Skin epidermis (tissue), 12 donors: ENCODE data around the gene PTBP3.
"Not testable (repeated sequence)": the region's sequence is repeated elsewhere in the genome, so short reads cannot be mapped to it uniquely, and the experiment has no call there.

Experiments used
- H3K27ac ChIP-seq, 21 experiments: fragments of 200-600 bp; sonication (generic) in 11 of 21; one replicate each; pipeline ENCODE4 v1.5.0; 2020; ENCODE audit warnings: mild to moderate bottlenecking in 3 of 21, inconsistent platforms in 2 of 21, moderate library complexity in 2 of 21
- H3K4me3 ChIP-seq, 7 experiments: fragments of 200-600 bp; sonication (generic) in 2 of 7; one replicate each; pipeline ENCODE4 v1.5.0; 2020; ENCODE audit warnings: inconsistent platforms in 2 of 7, mild to moderate bottlenecking in 2 of 7, moderate library complexity in 1 of 7

Gene PTBP3

GRCh38 chr9:112283582-112284253 is 49.7 kb downstream of the PTBP3 start:
- no peak overlapping the region for H3K4me3 ChIP-seq
- H3K27ac ChIP-seq: no peak overlapping the region

GRCh38 chr9:112282841-112283240 is 50.6 kb downstream of the PTBP3 start:
- not testable (repeated sequence) for H3K4me3 ChIP-seq, H3K27ac ChIP-seq

GRCh38 chr9:112280904-112281303 is 52.5 kb downstream of the PTBP3 start:
- Histone ChIP-seq H3K4me3 (no peak overlapping the region), H3K27ac (no peak overlapping the region)

GRCh38 chr9:112279501-112279900 is 53.9 kb downstream of the PTBP3 start:
- Histone ChIP-seq H3K27ac (no peak overlapping the region), H3K4me3 (no peak overlapping the region)

GRCh38 chr9:112278152-112278551 is 55.3 kb downstream of the PTBP3 start:
- no peak overlapping the region for H3K4me3 ChIP-seq
- no peak overlapping the region for H3K27ac ChIP-seq

- Histone ChIP-seq H3K4me3 (no peak overlapping the region), H3K27ac (no peak overlapping the region)
Observed at GRCh38 chr9:112274600-112274999, 58.8 kb downstream of the PTBP3 start.

- H3K27ac ChIP-seq: no peak overlapping the region
- no peak overlapping the region for H3K4me3 ChIP-seq
Observed at GRCh38 chr9:112273876-112274275, 59.5 kb downstream of the PTBP3 start.

- H3K27ac ChIP-seq: no peak overlapping the region
- no peak overlapping the region for H3K4me3 ChIP-seq
Observed at GRCh38 chr9:112271466-112272098, 61.8 kb downstream of the PTBP3 start.

- Histone ChIP-seq H3K27ac (no peak overlapping the region), H3K4me3 (no peak overlapping the region)
Observed at GRCh38 chr9:112268413-112268812, 65.0 kb downstream of the PTBP3 start.

- H3K27ac ChIP-seq, H3K4me3 ChIP-seq: not testable (repeated sequence)
Observed at GRCh38 chr9:112267086-112267485, 66.3 kb downstream of the PTBP3 start.

GRCh38 chr9:112265391-112265790 is 68.0 kb downstream of the PTBP3 start:
- no peak overlapping the region for H3K4me3 ChIP-seq
- H3K27ac ChIP-seq: no peak overlapping the region

- H3K27ac ChIP-seq: no peak overlapping the region
- H3K4me3 ChIP-seq: no peak overlapping the region
Observed at GRCh38 chr9:112262577-112262976, 70.8 kb downstream of the PTBP3 start.

- Histone ChIP-seq H3K27ac (no peak overlapping the region), H3K4me3 (no peak overlapping the region)
Observed at GRCh38 chr9:112261133-112261532, 72.3 kb downstream of the PTBP3 start.

GRCh38 chr9:112258106-112258505 is 75.3 kb downstream of the PTBP3 start:
- H3K4me3 ChIP-seq: no peak overlapping the region
- no peak overlapping the region for H3K27ac ChIP-seq

GRCh38 chr9:112252194-112252593 is 81.2 kb downstream of the PTBP3 start:
- Histone ChIP-seq H3K27ac (no peak overlapping the region), H3K4me3 (no peak overlapping the region)

GRCh38 chr9:112249277-112249676 is 84.1 kb downstream of the PTBP3 start:
- H3K27ac ChIP-seq: no peak overlapping the region
- no peak overlapping the region for H3K4me3 ChIP-seq

GRCh38 chr9:112248722-112249121 is 84.7 kb downstream of the PTBP3 start:
- Histone ChIP-seq H3K4me3 (no peak overlapping the region), H3K27ac (no peak overlapping the region)

- H3K27ac ChIP-seq: no peak overlapping the region
- H3K4me3 ChIP-seq: no peak overlapping the region
Observed at GRCh38 chr9:112247090-112247489, 86.3 kb downstream of the PTBP3 start.

- Histone ChIP-seq H3K4me3 (no peak overlapping the region), H3K27ac (no peak overlapping the region)
Observed at GRCh38 chr9:112245126-112245525, 88.3 kb downstream of the PTBP3 start.

- H3K27ac ChIP-seq: no peak overlapping the region
- H3K4me3 ChIP-seq: no peak overlapping the region
Observed at GRCh38 chr9:112242147-112242804, 91.1 kb downstream of the PTBP3 start.

- H3K4me3 ChIP-seq: no peak overlapping the region
Observed at GRCh38 chr9:112241491-112241890, 91.9 kb downstream of the PTBP3 start.

More at GRCh38 chr9:112241491-112241890, 91.9 kb downstream of the PTBP3 start:
- H3K27ac ChIP-seq: no peak overlapping the region
